CD14-positive monocyte (primary cell): ENCODE data around the gene BICD1. TPM values are rescaled to one million over a fixed set of nuclear protein-coding genes. Genes with fewer than 3 reads are reported as not detected.

Experiments
- DNase-seq, 3 donors: peaks; one replicate each; pipeline ENCODE4 v3.0.0-alpha.2; 2011 to 2022
- H2AFZ ChIP-seq: 2 replicates; pipeline ENCODE4 v1.6.0; 2012; ENCODE audit warnings: mild to moderate bottlenecking, low read depth, low read length, inconsistent platforms; ENCODE audit not compliant: insufficient read depth, poor library complexity, severe bottlenecking
- H3K27ac ChIP-seq, 2 donors: 1 replicate in 1 of 2; 2 replicates in 1 of 2; pipeline ENCODE4 v1.5.1; 2012 to 2013; ENCODE audit warnings: low read length in 2 of 2, control low read depth in 1 of 2, inconsistent platforms in 1 of 2, low read depth in 1 of 2, mild to moderate bottlenecking in 1 of 2
- H3K27me3 ChIP-seq, 2 donors: one replicate each; pipeline versions ENCODE4 v1.6.0 to v1.6.1; 2011 to 2013; ENCODE audit warnings: low read length in 2 of 2; ENCODE audit not compliant: control insufficient read depth in 2 of 2, insufficient read depth in 2 of 2
- H3K36me3 ChIP-seq, 2 donors: replicated peaks in 1 of 2; 1 replicate in 1 of 2; 2 replicates in 1 of 2; pipeline versions ENCODE4 v1.5.1 to v1.6.1; 2012 to 2013; ENCODE audit warnings: low read length in 2 of 2, control low read depth in 1 of 2, inconsistent platforms in 1 of 2, mild to moderate bottlenecking in 1 of 2; ENCODE audit not compliant: insufficient read depth in 2 of 2, control insufficient read depth in 1 of 2
- H3K4me1 ChIP-seq, 2 donors: 1 replicate in 1 of 2; 2 replicates in 1 of 2; pipeline versions ENCODE4 v1.5.1 to v1.6.1; 2012 to 2013; ENCODE audit warnings: low read length in 2 of 2, control low read depth in 1 of 2, inconsistent platforms in 1 of 2, mild to moderate bottlenecking in 1 of 2, moderate library complexity in 1 of 2; ENCODE audit not compliant: insufficient read depth in 2 of 2, control insufficient read depth in 1 of 2
- H3K4me2 ChIP-seq: replicated peaks from 2 replicates; pipeline ENCODE3; 2012; ENCODE audit warnings: low read length, moderate library complexity, mild to moderate bottlenecking; ENCODE audit not compliant: poor library complexity, severe bottlenecking; ENCODE audit errors: extremely low read depth
- H3K4me3 ChIP-seq, 3 experiments: fragments of 200-600 bp in 1 of 3; sonication (generic) in 1 of 3; replicated peaks in 1 of 3; 1 replicate in 2 of 3; 2 replicates in 1 of 3; pipeline ENCODE4 v1.5.1; 2011 to 2013; ENCODE audit warnings: low read length in 3 of 3, mild to moderate bottlenecking in 3 of 3, control low read depth in 2 of 3, low read depth in 2 of 3, inconsistent platforms in 1 of 3, moderate library complexity in 1 of 3
- H3K79me2 ChIP-seq: 2 replicates; pipeline ENCODE4 v1.6.0; 2012; ENCODE audit warnings: mild to moderate bottlenecking, control low read depth, inconsistent platforms, low read length, moderate library complexity; ENCODE audit not compliant: insufficient read depth
- H3K9ac ChIP-seq: 2 replicates; pipeline ENCODE4 v1.6.0; 2017; ENCODE audit warnings: low read length, mild to moderate bottlenecking; ENCODE audit not compliant: insufficient read depth, poor library complexity, severe bottlenecking
- H3K9me3 ChIP-seq, 2 donors: replicated peaks in 1 of 2; 1 replicate in 1 of 2; 2 replicates in 1 of 2; pipeline versions ENCODE4 v1.5.1 to v1.6.1; 2012 to 2013; ENCODE audit warnings: low read length in 2 of 2, control low read depth in 1 of 2; ENCODE audit not compliant: control insufficient read depth in 1 of 2, insufficient read depth in 1 of 2
- H4K20me1 ChIP-seq: 2 replicates; pipeline ENCODE4 v1.6.0; 2012; ENCODE audit warnings: mild to moderate bottlenecking, low read length, control low read depth, moderate library complexity; ENCODE audit not compliant: insufficient read depth
- H3K27ac Mint-ChIP-seq, 7 donors: one replicate each; pipeline ENCODE4 v1.8.0; 2020; ENCODE audit warnings: mild to moderate bottlenecking in 7 of 7, mixed read lengths in 7 of 7, moderate library complexity in 6 of 7, inconsistent platforms in 2 of 7
- H3K27me3 Mint-ChIP-seq, 3 donors: one replicate each; pipeline ENCODE4 v1.8.0; 2021 to 2022; ENCODE audit warnings: low read depth in 3 of 3, mild to moderate bottlenecking in 3 of 3, mixed read lengths in 3 of 3, moderate library complexity in 3 of 3, inconsistent platforms in 1 of 3
- H3K36me3 Mint-ChIP-seq, 2 donors: one replicate each; pipeline ENCODE4 v1.8.0; 2020; ENCODE audit warnings: mixed read lengths in 2 of 2, inconsistent platforms in 1 of 2, mild to moderate bottlenecking in 1 of 2
- H3K4me1 Mint-ChIP-seq: one replicate; pipeline ENCODE4 v1.8.0; 2020; ENCODE audit warnings: mild to moderate bottlenecking, mixed read lengths
- H3K4me3 Mint-ChIP-seq, 2 donors: one replicate each; pipeline ENCODE4 v1.8.0; 2020; ENCODE audit warnings: mild to moderate bottlenecking in 2 of 2, mixed read lengths in 2 of 2, moderate library complexity in 1 of 2
- H3K9me3 Mint-ChIP-seq, 7 donors: one replicate each; pipeline ENCODE4 v1.8.0; 2020 to 2022; ENCODE audit warnings: mixed read lengths in 7 of 7, mild to moderate bottlenecking in 6 of 7, moderate library complexity in 6 of 7, inconsistent platforms in 2 of 7
- CTCF ChIP-seq: fragments of 200-600 bp; IDR thresholded peaks from one replicate; pipeline ENCODE4 v1.8.0; 2022; ENCODE audit warnings: antibody characterized with exemption, mild to moderate bottlenecking
- WGBS: methylation state at CpG from one replicate; pipeline ENCODE4 v1.1.5; 2013; ENCODE audit warnings: missing lambda C conversion rate; ENCODE audit not compliant: insufficient coverage; 5-methylcytosine and 5-hydroxymethylcytosine counted together
- intact Hi-C, 2 donors: fragments of 100-400 bp; cut with micrococcal nuclease; formaldehyde crosslinking; loops; one replicate each; pipeline versions ENCODE4 v1.15.0 to v1.15.1; 2023
- polyA plus RNA-seq, 3 donors: library from polyadenylated mRNA; depleted of rRNA in 1 of 3; unstranded in 2 of 3; stranded (reverse) in 1 of 3; fragments of 300-500 nt in 2 of 3; fragments of >200 nt in 1 of 3; fragmentation: Illumina TruSeq in 2 of 3; gene quantifications; 1 replicate in 2 of 3; 2 replicates in 1 of 3; pipeline ENCODE4 v1.2.3, GENCODE V29; 2012 to 2021

The BICD1 gene
- polyA plus RNA-seq, 3 donors: 0.55 to 2.1 (median 1.6) TPM

DNA sequence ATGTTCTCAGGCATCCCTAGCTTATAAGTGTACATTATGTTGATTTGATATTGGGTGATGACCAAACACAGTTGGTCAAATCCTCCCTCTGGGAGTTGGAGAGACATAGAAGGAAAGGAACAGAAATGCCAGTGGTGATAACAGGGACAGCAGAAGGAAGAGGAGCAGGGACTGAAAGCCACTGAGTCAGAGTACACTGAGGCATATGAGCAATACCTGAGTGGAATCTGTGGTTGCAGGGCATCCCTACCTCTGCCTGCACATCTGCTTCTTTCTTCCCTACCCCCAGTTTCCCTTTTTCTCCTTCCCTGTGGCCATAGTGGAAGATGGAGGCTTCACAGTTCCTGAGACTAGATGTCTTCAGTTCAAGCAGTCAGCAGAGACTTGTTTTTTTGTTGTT lies 44.9 kb downstream of the BICD1 start:
- Mint-ChIP-seq H3K9me3 (peaks cover 3 to 11% (median 7%) of the 10 kb centered on the region in 7 donors), H3K4me1 (no peaks in the 10 kb centered on the region), H3K36me3 (peaks cover 0 to 3% of the 10 kb centered on the region in 2 donors), H3K27ac (no peak overlapping the region), H3K27me3 (peaks cover 0 to 1% (median 0%) of the 10 kb centered on the region in 3 donors), H3K4me3 (no peak overlapping the region)
- Histone ChIP-seq H3K9ac (no peak overlapping the region), H3K4me3 (no peak overlapping the region), H3K4me2 (no peak overlapping the region), H4K20me1 (no peaks in the 10 kb centered on the region), H3K27me3 (no peaks in the 10 kb centered on the region), H2AFZ (no peak overlapping the region), H3K36me3 (no peaks in the 10 kb centered on the region), H3K79me2 (no peaks in the 10 kb centered on the region), H3K4me1 (no peaks in the 10 kb centered on the region), H3K9me3 (peaks cover 0 to 10% of the 10 kb centered on the region in 2 donors), H3K27ac (no peak overlapping the region)
- intact Hi-C loops: no loop called here
- TF ChIP-seq CTCF: no peak
- DNase-seq: no peak

DNA sequence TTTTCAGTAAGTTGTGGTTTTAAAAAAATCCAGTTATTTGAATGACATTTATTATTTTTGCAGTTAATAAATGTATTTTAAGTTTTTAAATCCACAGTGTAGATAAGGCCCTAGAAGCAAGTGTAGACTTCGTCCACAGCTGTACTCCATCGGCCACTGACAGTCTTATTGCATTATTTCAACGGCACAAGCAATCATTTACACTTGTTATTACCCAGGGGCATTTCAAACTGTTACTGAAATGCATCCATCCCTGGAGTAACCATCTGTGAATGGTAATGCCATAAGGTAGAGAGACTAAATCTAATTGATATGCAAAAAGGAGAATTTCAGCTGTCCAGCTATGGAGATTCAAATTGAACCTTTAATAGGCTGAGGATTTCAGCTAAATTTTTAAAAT lies 48.4 kb downstream of the BICD1 start:
- peaks cover 0 to 3% (median 0%) of the 10 kb centered on the region in 3 donors for H3K27me3 Mint-ChIP-seq
- H2AFZ ChIP-seq: no peak overlapping the region

More for the DNA sequence above, 48.4 kb downstream of the BICD1 start:
- no peaks in the 10 kb centered on the region for H3K79me2 ChIP-seq
- TF ChIP-seq CTCF: no peak
- Mint-ChIP-seq H3K36me3 (no peaks in the 10 kb centered on the region), H3K4me3 (no peak overlapping the region), H3K4me1 (no peaks in the 10 kb centered on the region), H3K27ac (no peak overlapping the region), H3K9me3 (no peaks in the 10 kb centered on the region)
- no peak overlapping the region for H3K4me2 ChIP-seq
- no peak overlapping the region for H3K9ac ChIP-seq
- WGBS: no CpG with 5 or more reads among the region's 3 CpGs
- H4K20me1 ChIP-seq: no peaks in the 10 kb centered on the region
- H3K27ac ChIP-seq: no peak overlapping the region
- H3K27me3 ChIP-seq: no peaks in the 10 kb centered on the region
- intact Hi-C loops: no loop called here
- DNase-seq: no peak
- H3K4me3 ChIP-seq: no peak overlapping the region
- no peaks in the 10 kb centered on the region for H3K4me1 ChIP-seq
- H3K36me3 ChIP-seq: no peaks in the 10 kb centered on the region
- no peaks in the 10 kb centered on the region for H3K9me3 ChIP-seq
